OCI-LY1 (cell line): ENCODE data around the gene MFSD8.

ENCODE experiments used
- EZH2 ChIP-seq: fragments of 200-600 bp; sonication (generic), shearing (Covaris generic); IDR thresholded peaks from 2 replicates; pipeline ENCODE4 v1.8.0; 2017; ENCODE audit warnings: borderline replicate concordance, mixed run types, mild to moderate bottlenecking, antibody characterized with exemption, low read length, moderate library complexity, mixed read lengths
- TF ChIP-seq, protein P1 (sequence below): fragments of 200-600 bp; sonication (generic), shearing (Covaris generic); IDR thresholded peaks from 2 replicates; pipeline ENCODE4 v1.5.1; 2017; ENCODE audit warnings: mild to moderate bottlenecking, antibody characterized with exemption, low read length, moderate library complexity, mixed read lengths

GRCh38 chr4:127889903-127890302 is 75.1 kb downstream of the MFSD8 start:
- TF ChIP-seq, protein P1, sequence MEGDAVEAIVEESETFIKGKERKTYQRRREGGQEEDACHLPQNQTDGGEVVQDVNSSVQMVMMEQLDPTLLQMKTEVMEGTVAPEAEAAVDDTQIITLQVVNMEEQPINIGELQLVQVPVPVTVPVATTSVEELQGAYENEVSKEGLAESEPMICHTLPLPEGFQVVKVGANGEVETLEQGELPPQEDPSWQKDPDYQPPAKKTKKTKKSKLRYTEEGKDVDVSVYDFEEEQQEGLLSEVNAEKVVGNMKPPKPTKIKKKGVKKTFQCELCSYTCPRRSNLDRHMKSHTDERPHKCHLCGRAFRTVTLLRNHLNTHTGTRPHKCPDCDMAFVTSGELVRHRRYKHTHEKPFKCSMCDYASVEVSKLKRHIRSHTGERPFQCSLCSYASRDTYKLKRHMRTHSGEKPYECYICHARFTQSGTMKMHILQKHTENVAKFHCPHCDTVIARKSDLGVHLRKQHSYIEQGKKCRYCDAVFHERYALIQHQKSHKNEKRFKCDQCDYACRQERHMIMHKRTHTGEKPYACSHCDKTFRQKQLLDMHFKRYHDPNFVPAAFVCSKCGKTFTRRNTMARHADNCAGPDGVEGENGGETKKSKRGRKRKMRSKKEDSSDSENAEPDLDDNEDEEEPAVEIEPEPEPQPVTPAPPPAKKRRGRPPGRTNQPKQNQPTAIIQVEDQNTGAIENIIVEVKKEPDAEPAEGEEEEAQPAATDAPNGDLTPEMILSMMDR: no peak
- TF ChIP-seq EZH2: no peak
